Stromal cell of bone marrow (primary cell): ENCODE measurements around the gene CRYBB1.

Experiments
- DNase-seq: peaks from one replicate; pipeline ENCODE4 v3.0.0-alpha.2; 2012; ENCODE audit warnings: low read depth

CRYBB1 gene

DNA sequence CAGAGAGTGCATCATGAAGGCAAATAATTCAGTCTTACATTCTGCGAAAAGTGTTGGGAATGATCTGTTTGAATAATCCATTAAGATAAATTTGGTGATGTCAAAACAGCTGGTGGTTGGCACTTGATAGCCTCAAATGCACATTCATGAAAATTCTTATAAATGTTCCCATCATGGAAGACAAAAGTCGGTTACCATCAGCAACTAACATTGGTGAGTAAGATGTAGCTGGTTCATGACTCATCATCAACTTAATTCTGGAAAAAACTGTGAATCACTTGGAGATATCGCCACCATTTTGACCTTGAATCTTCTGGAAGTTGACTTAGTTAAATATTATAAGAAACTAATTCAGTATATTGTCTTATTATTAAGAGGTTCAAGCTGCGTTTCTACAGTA, 11.2 kb downstream of the CRYBB1 start:
- peak; percentile 67 for DNase-seq

DNA sequence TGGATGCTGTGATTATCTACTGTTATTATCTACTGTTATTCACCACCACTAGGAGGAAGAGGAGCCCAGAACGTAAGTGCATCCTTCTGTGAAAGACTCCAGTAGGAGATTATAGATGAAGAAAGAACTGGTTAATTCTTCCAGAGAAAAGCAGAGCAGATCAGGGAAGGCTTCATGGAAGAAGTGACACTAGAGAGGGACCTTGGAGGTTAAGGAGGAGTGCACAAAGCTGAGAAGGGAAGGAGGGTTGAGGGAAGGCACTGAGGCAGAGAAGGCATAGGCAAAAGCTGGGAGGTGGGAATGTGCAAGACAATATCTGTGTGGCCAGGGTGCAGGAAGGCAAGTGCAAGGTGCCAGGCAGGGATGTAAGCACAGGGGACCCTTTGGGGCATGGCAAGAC, 13.5 kb downstream of the CRYBB1 start:
- no peak for DNase-seq

DNA sequence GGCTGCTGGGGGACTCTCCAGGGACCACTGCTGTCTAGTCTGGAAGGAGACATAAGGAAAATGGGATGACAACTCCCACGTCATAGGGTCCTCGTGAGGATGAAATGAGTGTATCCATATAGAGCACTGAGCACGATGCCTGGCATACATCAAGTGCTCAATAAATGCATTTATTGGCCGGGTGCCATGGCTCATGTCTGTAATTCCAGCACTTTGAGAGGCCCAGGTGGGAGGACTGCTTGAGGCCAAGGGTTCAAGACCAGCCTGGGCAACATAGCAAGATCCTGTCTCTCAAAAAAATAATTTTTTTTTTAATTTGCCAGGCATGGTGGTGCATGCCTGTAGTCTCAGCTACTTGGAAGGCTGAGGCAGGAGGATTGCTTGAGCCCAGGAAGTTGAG, 15.7 kb downstream of the CRYBB1 start:
- DNase-seq: no peak

DNA sequence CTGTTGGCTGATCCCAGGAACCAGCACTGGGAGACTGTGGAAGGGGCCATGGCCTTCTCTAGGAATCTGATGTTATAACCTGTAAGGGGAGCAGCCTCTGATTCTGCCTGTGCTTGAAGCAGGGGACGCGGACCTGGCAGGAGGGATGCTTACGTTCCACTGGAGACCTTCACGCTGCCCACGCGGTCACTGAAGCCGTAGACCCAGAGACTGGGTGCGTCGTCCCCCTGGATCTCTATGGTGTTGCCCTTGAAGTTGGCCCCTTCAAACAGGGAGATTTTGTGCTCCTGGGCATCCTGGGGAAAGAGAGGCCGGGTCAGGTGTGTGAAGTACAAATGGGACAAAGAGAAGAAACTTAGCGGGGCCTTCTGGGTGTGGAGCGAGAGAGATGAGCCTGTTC, 16.1 kb downstream of the CRYBB1 start:
- DNase-seq: no peak

DNA sequence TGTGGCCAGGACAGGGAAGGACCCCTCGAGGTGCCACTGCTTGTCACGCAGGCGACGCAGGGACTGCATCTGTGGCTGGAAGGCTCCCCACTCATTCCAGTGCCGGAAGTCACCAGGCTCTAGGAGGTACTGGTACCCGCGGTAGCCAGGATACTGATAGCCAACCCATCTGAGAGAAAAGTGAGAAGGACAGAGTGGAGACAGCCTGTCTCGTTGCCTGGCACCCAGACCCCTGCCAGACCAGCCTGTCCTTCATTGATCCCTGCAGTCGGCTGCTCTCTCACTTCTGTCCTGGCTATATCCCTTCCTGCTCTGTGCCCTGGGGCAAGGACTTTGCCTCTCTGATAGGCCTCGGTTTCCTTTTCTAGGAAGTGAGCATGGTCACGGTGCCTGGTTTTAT, 18.3 kb downstream of the CRYBB1 start:
- no peak for DNase-seq

DNA sequence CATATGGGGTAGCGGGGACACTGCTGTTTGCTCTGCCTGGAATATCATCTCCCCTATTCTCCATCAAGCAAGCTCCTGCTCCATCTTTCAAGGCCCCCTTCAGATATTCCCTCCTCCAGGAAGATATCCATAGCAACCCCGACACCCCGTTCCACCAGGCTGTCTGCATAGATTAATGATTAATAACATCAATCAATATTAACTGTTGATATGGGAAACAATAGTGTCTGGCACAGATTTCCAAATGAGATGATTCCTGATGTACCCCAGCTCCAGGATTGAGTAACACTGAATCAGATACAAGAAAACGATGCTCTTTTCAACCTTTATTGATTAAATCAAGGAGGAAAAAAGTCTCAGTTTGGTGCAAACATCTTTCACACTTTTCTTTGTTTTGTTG, 20.3 kb downstream of the CRYBB1 start:
- DNase-seq: no peak

DNA sequence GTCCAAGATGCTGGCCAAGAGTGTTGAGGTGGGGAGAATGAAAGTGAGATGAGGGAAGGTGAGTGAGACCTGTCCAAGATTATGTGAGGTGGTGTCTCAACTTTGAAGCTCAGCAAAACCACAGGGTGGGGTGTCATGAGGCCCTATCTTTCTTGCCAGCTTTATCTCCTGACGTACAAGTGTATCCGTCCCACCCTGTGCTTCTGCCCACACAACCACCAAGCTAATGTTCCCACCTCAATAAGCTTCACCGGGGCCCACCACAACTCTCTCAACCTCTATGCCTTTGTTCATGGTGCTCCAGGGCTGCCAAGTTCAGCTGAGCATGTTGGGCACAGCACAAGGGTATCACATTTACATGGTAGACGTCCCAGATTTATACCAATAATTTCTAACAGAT, 20.8 kb downstream of the CRYBB1 start:
- no peak for DNase-seq

DNA sequence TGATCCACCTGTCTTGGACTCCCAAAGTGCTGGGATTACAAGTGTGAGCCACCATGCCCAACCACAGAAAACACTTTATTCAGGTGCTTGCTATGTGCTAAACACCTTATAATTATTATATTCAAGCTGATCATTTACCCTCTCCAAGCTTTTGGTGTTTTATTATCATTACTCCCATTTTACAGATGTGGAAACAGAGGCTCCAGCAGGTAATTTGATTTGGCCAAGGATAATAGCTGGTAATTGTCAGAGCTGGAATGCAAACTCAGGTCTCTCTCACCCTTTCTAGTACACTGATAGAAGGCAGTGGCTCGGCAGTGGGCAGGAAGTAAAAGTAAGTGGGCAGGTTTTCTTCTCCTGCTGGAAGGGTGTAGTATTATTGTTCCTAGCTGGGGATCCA, 24.1 kb downstream of the CRYBB1 start:
- DNase-seq: no peak

DNA sequence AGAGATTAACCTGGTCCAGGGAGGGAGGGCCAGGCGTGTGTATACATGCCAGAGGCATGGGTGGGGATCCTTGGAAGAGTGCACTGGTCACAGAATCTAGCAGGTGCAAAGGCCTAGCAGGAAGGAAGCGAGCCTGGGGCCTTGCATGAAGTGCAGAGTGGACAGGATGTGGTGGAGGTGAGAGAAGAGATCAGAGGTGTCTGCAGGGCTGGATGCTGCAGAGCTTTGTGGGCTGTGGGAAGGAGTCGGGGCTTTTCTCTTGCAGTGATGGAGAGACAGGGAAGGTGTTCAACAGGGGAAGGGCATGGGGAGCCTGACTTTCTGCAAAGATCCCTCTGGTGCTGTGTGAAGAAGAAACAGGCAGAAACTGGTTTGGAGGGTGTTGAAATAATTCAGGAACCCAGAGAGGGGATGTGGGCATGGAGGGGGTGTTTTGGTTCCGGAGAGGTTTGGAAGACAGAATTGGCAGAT, 25.4 kb downstream of the CRYBB1 start:
- DNase-seq: no peak

DNA sequence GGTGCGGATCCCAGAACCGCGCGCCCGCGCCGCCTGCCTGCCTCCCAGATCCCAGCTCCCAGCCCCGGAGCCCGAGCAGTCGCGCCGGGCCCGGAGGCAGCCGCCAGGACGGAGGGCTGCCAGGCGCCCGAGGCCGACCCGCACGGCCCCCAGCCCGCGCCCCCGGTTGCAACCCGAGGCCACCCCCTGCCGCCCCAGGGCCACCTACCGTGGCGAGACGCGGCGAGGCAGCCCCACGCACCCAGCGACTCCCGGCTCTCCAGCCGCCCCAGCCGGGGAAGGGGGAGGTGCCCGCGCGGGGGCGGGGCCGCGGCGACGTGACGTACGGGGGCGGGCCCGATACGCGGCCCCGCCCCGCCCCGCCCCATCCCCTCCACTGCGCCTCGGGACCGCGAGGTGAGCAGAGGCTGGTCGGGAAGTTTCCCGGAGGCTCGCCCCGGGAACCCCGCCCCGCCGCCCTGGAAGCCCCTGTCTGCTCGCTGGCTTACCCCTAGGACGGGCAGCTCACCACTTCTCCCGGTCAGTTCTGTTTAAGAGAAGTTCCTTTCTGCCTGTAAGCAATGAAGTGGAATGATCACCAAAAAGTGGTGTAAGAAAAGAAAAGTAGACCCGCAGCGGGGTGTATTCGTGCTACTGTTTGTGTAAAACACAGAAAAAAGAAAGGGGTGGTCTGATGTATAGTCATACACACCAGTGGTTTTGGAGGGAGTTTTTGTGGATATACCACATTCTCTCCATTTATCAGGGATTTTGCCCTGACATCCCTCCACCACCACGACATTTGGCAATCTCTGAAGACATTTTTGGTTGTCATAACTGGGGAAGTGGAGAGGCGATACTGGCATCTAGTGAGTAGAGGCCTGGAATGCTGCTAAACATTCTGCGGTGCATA, 27.7 kb downstream of the CRYBB1 start, which contains the start of gene TPST2:
Gene TPST2 (minus strand): TSS at position 288 of the 892 bp plus-strand sequence. CDS start 48,502 bp downstream, outside the sequence.
- DNase-seq: peak; percentile 60

DNA sequence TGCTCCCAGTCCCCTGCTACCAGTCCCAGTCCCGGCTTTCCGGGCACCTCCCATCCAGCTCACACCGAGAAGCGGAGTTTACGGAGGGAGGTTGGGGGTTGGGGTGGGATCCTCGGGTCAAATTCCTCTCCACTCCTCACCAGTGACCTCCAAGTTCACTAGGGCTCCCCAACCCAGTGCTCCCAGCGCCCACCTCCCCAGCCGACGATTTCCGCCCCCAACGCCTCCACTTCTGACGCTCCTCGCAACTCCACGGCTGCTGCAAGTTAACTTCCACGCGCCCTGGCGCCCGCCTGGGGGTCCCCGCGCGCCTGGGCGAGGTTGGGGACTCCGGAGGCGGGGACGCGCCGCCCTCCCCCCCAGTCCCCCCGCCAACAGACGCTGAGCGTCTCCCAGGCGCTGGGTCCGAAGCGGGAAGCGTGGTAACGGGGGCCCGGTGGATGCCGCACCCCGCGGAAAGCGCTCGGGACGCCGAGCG, 28.4 kb downstream of the CRYBB1 start:
- DNase-seq: no peak

DNA sequence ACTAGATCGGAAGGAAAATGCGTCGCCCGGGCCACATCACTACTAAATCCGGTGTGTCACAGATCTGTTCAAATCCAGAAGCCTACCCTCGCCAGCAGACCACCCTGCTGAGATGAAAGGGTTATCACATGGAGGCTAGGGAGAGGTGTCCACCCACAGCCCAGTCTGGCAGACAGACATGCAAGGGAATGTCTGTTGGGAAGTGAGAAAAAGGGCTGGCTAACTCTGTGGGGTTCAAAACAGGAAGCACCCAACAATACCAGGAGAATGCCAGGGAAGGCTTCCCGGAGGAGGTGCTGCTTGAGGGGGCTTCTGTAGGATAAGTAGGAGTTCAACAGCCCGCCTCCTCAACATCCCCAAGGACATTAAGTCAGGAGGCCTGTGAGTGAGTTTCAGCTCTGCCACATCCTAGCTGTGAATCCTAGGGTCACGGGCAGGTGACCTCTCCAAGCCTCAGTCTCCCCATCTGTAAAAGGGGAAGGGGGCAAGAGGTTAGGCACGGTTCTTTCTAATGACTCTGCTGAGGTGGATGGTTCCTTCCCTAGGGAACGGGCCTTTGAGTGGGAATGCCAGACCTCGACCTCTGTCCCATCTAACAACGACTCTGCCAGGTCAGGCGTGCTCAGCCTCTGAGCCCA, 29.0 kb downstream of the CRYBB1 start:
- DNase-seq: no peak

DNA sequence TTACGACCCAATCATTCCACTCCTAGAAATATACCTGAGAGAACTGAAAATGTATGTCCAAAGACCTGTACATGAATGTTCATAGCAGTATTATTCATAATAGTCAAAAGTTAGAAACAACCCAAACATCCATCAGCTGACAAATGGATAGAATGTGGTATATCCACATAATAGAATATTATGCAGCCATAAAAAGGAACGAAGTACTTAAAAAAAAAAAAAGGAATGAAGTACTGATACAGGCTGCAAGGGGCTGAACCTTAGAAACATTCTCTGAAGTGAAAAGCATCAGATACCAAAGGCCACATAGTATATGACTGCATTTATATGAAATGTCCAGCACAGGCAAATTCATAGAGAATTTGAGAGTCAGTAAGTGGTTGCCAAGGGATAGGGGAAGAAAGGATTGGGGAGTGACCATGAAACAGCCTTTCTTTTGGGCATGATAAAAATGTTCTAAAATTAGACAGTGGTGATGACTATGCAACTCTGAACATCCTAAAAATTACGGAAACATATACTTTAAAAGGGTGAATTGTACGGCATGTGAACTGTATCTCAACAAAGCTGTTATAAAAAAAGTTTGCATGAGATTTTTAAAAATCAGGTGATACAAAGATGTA, 29.7 kb downstream of the CRYBB1 start:
- no peak for DNase-seq

DNA sequence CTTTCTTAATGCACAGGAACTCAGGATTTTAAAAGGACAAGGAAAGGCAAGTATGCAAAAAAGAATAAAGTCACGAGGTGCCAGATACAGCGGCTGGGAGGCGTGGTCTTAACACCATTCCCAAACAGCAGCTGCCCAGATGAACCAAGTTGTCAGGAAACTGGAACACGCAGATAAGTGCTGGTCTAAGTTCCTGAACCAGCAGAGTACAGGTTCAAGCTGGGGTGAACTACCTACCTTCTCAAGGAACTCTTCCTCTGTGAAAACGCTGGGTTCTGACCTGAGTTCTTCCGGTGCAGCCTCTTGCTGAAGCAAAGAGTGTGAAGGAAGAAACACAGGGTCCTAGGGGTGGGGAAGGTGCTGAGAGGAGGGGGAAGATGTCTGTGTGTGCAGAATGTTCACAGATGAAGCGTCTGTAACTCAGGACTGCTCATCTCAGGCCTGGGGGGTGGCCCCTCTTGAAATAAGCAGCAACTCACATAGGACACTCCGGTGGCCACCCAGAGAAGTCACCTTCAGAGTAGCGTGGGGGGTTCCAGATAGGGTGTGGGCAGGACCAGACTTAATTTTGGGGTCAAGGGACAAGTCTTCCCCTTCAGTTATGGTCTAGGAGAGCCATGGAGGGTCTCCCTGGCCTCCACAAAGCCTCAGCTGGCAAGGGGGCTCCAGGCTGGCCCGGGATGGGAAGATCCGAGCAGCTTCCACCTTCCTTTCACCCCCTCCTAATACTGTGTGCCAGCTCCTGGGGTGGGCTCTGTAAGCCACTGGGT, 31.1 kb downstream of the CRYBB1 start:
- DNase-seq: no peak

DNA sequence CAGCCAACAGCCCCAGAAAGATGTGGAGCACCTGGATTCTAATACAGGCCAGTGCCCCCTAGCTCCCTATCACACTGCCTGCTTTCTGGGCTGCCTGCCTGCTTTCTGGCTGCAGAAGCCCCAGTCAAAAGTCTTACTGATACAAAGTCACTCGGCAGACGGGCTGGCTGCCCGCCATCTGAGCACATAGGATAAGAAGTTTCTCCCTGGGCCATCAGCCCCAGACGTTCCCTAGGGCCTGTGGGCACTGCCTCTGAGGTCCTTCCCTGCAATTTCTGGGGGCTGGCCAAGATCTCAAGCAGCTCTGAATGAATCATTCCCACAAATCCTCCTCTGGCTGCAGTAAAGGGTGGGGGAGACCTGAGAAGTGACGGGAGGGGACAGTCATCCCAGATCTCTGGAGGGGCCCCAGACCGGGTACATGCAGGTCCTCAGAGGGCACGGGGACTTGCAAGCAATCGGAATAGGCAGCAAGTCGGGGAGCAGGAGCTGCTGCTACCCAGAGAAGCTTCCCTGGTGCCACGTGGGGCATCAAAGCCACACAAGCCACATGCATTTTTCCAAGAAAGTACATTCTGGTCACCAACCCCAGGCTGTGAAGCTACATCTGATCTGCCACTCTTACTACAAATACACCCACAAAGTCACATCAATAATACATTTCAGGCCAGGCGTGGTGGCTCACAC, 32.6 kb downstream of the CRYBB1 start:
- peak; percentile 53 for DNase-seq

DNA sequence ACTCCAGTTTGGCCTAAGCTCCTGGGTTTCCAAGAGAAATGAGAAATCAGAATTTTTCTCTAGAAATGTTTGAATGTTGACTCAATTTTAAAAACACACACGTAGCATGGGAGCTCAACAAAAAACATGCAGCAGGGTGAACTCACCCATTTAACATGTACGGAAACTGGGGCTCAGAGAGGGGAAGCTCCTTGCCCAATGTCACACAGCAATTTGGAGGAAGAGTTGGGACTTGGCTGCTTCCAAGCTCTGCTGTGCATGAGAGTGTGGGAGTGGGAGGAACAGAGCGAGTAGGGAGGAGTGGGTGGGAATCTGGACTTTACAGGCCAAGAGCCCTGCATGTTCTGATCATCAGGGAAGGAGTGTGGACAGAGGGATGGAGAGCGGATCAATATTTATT, 33.8 kb downstream of the CRYBB1 start:
- DNase-seq: no peak

DNA sequence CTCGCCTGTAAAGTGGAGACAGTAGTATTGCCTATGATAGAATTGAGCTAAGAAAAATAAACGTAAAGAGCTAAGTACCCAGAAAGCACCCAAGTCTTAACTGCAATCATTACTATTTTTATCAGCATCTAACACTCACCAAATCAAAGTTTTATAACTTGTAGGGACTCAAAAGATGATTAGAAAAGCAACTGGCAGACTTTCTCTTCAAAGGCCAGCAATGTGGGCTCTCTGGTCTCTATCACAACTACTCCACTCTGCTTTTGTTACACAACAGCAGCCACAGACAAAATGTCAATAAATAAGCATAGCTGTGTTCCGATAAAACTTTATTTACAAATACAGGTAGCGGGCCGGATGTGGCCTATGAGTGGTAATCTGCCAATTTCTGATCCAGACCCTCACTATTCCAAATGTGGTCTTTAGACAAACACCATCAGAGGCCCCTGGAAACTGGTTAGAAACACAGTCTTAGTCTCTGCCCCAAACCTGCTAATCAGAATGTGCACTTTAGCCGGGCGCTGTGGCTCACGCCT, 36.1 kb downstream of the CRYBB1 start:
- no peak for DNase-seq

DNA sequence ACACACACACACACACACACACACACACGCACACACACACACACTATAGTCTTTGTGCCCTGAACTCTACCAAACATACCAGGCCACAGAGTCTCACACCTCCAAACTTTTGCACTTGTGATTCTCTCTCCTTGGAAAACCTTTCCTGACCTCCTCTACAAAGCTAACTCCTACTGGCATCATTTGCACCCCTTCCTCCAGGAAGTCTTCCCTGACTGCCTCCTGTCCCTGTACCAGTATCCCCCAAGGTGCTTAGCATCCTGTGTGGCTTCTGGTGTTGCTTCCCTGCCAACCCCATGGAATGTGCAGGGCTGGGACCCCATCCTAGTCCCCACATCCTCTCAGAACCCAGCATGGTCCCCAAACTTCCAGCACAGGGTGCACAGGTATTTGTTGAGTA, 36.8 kb downstream of the CRYBB1 start:
- no peak for DNase-seq

DNA sequence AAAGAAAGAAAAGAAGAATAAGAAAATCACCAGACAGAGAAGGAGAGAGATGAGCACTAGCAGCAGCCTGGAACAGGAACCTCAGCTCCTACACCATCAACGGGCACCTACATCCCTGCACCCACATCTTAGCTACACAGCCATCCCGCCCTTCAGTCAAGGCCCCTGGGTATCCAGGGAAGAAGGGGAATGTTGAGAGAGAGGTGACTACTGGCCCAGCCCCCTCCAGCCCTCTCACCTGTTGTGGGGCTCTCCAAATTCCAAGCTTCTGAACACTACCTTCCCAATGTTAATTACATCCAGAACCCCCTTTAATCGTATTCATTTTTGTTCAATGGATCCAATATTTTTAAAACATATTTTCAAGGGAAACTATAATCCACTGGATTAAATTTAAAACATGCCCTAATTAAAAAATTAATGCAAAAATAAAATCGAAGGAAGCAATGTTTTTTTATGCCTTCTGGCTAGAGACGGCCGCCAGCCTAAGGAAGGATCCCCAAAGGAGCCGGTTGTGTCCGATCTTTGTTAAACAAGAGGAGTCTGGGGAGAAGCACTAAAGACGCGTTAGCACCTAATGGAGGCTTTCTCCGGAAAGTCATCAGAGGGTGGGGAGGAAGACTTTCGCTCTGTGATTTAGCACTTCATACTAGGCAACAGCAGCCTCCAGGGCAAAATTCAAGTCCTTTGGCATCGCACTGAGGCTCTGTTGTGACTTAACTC, 37.4 kb downstream of the CRYBB1 start:
- no peak for DNase-seq

DNA sequence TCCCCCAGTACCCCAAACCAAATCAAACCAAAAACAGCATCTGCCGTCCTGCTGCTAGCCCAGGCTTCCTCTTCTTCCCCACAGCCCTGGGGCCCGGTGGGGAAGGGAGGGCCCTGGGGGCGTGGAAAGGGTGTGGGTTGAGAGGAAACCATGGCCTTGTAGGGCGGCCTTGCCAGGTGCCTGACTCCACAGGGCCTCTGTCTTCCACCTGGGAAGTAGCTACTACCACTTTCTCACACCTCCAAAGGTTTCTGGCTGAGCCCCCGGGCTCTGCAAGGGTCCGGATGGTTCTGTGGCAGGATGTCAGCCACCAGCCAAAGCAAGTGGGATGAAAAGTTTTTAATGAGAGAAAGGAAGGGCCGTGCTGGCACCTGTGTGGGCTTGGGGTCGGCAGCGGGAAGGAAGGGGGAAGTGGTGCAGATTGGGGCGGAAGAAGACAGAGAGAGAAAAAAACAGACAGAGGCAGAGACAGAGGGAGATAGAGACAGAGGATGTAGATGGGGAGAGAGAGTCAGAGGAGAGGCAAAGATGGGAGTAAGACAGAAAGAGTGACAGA, 38.4 kb downstream of the CRYBB1 start:
- DNase-seq: no peak
